GM19025 (cell line): ENCODE measurements around the gene CS.
"Not testable (repeated sequence)": the region's sequence is repeated elsewhere in the genome, so short reads cannot be mapped to it uniquely, and the experiment has no call there.

Source experiments
- ATAC-seq: cut with Tn5 transposase; IDR thresholded peaks from one replicate; pipeline ENCODE4 v1.9.1; 2021; ENCODE audit warnings: mild to moderate bottlenecking, low read depth, moderate library complexity; ENCODE audit not compliant: unreplicated experiment

The CS gene

GRCh38 chr12:56299853-56300643 lies at the start of gene CS:
Gene CS (minus strand): TSS chr12:56300330. CDS start chr12:56300201, 129 bp downstream.
- peak; percentile 93 for ATAC-seq

GRCh38 chr12:56348776-56349175 lies 48.6 kb upstream of the CS start:
- no peak for ATAC-seq

GRCh38 chr12:56347255-56347654 lies 47.1 kb upstream of the CS start:
- not testable (repeated sequence) for ATAC-seq

GRCh38 chr12:56346675-56347074 lies 46.5 kb upstream of the CS start:
- no peak for ATAC-seq

GRCh38 chr12:56342290-56342689 lies 42.2 kb upstream of the CS start:
- ATAC-seq = not testable (repeated sequence)

- ATAC-seq = no peak
Observed at GRCh38 chr12:56341616-56342015, 41.5 kb upstream of the CS start.

- ATAC-seq = no peak
Observed at GRCh38 chr12:56339158-56339422, 39.0 kb upstream of the CS start.

GRCh38 chr12:56338308-56339157 lies 38.4 kb upstream of the CS start, which contains the start of gene IL23A:
Gene IL23A (plus strand): TSS chr12:56338884. CDS start chr12:56339045, 161 bp downstream.
- ATAC-seq = no peak

- ATAC-seq = no peak
Observed at GRCh38 chr12:56337753-56338251, 37.7 kb upstream of the CS start.

- ATAC-seq = no peak
Observed at GRCh38 chr12:56336361-56337167, 36.4 kb upstream of the CS start.

GRCh38 chr12:56335527-56335926 lies 35.4 kb upstream of the CS start:
- ATAC-seq = not testable (repeated sequence)

GRCh38 chr12:56334490-56334793 lies 34.3 kb upstream of the CS start:
- ATAC-seq = no peak

GRCh38 chr12:56333679-56334489 lies 33.8 kb upstream of the CS start, which contains the start of gene PAN2:
Gene PAN2 (minus strand): TSS chr12:56334000. CDS start chr12:56333094, 906 bp downstream.
- ATAC-seq = peak; percentile 95

- no peak for ATAC-seq
Observed at GRCh38 chr12:56333197-56333678, 33.1 kb upstream of the CS start.

- ATAC-seq = no peak
Observed at GRCh38 chr12:56332512-56333196, 32.5 kb upstream of the CS start.

- no peak for ATAC-seq
Observed at GRCh38 chr12:56330936-56331490, 30.9 kb upstream of the CS start.

- no peak for ATAC-seq
Observed at GRCh38 chr12:56326533-56326932, 26.4 kb upstream of the CS start.

- no peak for ATAC-seq
Observed at GRCh38 chr12:56326126-56326525, 26.0 kb upstream of the CS start.

GRCh38 chr12:56324206-56324605 lies 24.1 kb upstream of the CS start:
- ATAC-seq = no peak
